Measurements from ENCODE around the gene SNTG2.

DNA sequence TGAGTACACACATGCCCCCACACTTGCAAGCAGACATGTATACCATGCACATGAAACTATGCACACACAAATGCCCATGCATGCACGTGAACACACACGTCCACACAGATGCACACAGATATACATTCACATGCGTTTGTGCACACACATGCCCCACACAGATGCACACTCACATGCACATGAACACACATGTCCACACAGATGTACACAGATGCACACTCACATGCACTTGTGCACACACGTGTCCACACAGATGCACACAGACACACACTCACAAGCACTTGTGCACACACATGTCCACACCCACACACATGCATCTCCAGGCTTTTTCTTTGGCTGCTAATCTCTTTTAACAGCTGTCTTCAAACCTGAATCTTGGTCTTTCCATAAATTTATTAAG, 31.1 kb downstream of the SNTG2 start:
- TF ChIP-seq, protein P1, sequence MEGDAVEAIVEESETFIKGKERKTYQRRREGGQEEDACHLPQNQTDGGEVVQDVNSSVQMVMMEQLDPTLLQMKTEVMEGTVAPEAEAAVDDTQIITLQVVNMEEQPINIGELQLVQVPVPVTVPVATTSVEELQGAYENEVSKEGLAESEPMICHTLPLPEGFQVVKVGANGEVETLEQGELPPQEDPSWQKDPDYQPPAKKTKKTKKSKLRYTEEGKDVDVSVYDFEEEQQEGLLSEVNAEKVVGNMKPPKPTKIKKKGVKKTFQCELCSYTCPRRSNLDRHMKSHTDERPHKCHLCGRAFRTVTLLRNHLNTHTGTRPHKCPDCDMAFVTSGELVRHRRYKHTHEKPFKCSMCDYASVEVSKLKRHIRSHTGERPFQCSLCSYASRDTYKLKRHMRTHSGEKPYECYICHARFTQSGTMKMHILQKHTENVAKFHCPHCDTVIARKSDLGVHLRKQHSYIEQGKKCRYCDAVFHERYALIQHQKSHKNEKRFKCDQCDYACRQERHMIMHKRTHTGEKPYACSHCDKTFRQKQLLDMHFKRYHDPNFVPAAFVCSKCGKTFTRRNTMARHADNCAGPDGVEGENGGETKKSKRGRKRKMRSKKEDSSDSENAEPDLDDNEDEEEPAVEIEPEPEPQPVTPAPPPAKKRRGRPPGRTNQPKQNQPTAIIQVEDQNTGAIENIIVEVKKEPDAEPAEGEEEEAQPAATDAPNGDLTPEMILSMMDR (IDR thresholded peaks at IDR 0.05): no peak
- no peak for TF ChIP-seq POLR2A (IDR thresholded peaks at IDR 0.05)
